Measurements from ENCODE around the gene AAK1.

Gene AAK1

DNA sequence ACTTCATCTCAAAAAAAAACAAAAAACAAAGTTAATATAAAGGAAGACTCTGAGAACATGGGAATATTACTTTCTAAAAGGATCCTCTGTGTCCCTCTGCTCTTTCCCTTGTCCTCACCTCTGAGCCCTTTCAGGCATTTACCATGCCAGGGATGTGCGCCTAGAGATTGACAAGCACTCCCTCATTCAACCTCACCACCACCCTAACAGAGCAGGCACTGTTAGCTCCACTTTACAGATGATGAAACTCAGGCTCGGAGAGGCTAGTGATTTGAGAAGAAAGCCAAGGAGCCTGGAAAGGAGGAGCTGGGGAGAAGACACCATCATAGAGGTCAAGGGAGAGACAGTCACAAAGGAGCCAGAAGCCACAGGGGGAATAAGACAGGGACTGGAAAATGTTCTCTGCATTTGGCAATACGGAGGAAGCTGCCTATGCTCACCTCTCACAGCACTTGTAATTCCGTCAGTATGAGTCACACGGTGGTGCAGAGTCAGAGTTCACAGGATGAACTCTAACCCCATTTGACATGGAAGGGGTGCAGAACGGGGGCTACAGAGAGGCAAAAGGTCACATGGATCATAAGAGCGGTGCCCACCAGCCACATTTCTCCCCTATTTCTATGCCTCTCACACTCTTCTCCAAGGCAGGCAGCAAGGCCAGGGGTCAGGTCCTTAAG lies 104.5 kb downstream of the AAK1 start:
- DNase-seq (ENCODE audit: low read depth) = no peak

DNA sequence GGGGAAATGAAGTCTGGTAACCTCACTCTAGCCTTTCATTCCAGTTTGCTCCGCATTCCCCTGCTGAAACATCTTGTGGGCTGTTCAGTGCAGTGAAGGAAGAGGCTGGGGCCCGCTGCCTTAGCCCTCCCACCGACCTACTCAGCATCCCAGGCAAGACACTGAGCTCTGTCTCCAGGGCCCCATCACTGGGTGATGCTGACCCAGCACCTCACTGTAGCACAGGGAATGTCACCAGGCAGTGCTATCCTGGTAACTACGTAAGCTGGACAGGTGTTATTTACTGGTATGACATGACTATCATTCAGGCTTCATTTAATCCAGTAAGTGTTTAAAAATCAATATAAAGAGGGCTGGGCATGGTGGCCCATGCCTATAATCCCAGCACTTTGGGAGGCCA lies 105.3 kb downstream of the AAK1 start:
- no peak for DNase-seq (ENCODE audit: low read depth)

DNA sequence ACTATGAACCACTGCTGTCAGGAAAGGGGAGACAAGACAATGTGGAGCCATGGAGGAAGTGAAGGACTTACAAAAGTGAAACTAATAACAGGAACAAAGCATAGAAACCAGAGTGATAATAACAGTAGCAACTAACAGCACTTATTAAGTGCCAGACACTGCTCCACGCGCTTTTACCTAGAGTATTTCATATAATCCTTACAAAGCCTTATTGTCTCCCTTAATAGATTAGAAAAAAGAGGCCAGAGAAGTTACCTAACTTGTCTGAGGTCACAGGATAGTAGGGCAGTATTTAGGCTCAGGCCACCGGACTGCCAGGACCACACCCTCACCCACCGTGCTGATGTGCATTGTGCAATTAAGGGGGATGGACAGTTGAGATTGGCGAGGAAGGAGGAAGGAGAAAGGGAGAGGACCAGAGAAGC lies 107.7 kb downstream of the AAK1 start:
- DNase-seq (ENCODE audit: low read depth) = no peak

DNA sequence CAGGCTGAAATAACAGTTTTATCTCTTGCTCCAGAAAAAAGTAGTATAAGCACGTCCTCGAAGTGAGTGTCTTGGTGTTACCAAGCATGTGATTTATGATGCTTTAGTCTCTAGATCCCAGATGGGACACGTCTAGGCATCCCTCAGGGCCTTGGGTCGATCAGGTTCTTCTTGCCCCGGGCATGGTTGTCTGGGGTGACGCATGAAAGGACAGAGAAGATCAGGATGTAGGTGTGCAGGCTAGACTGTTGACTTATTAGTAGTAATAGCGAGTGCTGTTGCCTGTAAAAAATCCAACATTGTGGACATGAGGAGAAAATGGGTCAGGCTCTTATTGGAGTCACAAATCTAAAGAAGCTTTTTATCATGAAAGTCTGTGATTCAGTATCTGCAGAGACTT lies 112.4 kb downstream of the AAK1 start:
- no peak for DNase-seq (ENCODE audit: low read depth)

DNA sequence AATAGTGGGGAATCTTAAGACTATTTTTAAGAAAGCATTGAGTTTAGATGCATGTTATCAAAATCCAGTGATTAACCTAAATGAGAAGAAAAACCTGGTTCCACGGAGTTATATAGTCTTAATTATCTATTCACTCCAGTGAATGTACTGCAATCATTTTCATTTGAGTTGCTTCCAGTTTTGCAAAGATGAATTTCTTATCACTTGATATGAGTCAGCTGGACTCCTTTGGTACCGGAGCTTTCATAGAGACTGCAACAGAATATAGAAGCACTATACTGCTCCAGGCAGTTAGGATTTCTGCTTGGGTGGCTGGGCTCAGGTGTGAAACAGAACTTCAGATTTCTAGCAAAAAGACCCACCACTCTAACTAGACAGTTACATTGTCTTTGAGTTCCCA lies 114.1 kb downstream of the AAK1 start:
- no peak for DNase-seq (ENCODE audit: low read depth)

DNA sequence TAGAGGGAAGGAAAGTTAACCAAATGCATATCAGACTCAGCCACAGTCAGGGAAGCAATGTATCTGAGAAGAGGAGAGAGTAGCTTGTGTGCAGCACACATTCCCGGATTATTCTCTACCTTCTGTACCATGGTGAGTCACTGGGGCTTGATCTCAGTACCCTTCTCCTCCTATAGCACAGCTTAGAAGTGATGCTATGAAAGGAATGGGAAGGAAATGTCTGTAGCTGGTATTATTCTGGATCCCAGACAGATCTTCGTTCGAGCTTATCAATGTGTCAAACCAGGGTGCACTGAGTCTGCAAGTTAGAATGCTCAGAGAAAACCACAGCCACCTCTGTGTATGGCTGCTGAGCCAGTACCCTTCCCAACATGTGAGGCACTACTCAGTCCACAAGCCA lies 118.3 kb downstream of the AAK1 start:
- DNase-seq (ENCODE audit: low read depth) = peak; percentile 70

DNA sequence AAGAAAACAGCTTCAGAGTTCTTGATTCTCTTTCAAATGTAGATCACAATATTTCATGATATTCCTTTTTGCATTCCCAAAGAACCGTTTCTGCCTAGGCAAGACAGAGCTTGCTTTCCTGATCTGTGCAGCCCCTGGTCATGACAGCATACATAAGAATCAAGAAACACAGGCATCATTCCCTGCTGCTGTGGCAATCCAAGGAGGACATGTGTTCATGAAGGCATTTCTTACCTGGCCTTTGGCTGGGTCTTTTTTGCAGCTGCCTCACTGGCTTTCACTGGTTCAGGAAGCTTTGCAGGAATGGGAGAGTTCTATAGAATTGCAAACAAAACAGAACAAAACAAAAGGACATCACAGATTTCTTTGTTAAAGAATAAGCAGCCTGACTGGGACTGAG lies 118.7 kb downstream of the AAK1 start:
- no peak for DNase-seq (ENCODE audit: low read depth)

DNA sequence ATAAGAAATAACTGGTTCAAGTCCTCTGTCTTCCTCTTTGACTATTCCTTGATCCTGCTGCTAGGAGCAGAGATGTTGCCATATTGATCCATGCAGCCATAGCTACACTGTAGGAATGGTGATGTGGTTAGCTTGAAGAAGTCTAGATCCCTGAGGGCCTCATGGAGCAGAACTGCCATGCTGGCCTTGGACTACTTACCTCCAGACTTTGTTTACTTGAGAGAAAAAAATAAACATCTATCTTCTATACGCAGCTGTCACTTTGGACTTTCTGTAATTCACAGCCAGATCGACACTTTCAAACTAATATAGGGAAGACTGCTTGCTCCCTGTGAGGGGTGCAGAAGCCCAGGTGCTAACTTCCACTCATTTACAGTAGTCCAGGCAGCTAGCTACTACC lies 121.8 kb downstream of the AAK1 start:
- no peak for DNase-seq (ENCODE audit: low read depth)

DNA sequence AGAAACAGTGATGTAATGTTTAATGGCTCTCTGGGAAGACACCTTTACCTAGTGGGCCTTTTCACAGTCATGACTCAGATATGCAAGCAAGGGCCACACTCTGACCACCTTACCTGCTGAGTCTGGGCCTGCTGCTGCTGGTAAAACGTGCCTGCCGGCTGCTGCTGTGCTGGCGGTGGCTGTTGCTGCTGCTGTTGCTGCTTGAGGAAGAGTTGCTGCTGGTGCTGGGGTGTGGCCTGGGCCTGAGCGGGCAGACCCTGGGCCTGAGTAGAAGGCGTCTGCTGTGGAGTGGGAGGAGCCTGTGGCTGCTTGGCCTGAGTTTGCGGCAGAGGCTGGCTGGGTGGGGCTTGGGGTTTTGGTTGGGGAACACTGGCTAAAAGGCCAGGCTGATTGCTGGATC lies 124.7 kb downstream of the AAK1 start:
- no peak for DNase-seq (ENCODE audit: low read depth)

DNA sequence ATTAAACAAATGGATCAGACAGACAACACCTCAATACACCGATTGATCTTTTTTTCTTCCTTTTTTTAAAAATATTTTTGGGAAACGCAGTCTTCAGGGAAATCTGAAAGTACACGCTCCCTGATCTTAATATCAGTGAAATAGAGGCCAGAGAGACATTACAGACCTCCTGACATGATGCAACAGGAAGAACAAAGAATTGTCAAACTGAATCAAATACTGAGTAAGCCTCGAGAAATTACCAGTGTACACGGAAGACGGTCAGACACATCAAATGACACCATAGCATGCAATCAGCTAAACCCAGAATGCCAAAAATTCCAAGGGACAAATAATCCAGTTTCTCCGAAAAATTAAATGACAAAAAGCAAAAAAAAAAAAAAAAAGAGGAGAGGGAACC lies 126.1 kb downstream of the AAK1 start:
- no peak for DNase-seq (ENCODE audit: low read depth)

DNA sequence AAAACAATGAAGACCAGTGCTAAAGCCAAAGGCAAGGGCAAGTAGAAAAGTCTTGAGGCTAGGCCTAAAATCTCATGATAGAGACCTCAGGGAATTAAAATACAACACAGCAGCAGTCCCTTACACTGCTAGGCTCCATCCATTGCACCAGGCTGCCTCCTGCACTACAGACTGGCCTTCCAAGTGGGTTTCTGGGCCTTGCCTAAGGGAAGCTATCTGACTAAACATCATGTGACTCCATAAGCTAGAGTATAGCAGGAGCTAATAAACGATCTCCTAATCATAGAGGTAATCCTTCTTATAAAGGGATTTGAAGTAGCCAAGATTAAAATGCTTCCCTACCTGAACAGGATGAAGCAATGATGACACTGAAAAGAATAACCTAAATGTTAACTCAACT lies 128.7 kb downstream of the AAK1 start:
- no peak for DNase-seq (ENCODE audit: low read depth)

DNA sequence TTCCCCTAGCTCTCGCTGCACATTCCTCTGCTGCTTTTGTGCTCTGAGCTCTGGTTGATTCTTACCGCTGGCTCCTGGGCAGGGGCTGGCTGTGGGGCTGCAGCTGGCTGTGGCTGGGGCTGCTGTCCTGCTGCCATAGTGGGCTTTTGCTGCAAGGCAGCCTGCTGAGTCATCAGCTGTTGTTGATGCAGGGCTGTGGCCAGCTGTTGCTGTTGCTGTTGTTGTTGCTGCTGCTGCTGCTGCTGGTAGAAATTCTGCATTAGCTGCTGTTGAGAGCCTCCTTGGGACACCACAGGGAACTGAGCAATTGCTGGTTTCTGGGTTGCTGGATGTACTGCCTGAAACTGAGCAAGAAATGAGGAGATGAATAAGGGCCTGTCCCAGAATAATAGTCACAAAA lies 129.1 kb downstream of the AAK1 start:
- peak; percentile 70 for DNase-seq (ENCODE audit: low read depth)

DNA sequence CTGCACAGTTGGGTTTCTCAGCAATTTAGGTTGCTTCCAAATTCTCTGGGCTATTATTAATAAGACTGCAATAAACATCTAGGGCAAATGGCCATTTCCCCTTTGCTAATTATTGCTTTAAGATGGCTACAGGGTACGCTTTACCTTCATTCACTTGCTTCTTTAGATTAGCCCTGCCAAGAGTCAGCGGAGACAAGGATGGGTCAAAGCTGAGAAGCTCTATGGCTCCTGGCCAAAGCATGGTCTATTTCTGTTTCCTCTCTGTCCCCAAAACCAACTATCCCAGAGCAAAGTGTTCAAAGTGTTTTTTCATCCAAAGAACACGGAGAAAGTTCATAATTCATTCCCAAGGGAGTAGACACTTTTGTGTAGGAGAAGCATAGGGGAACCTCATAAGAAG lies 131.1 kb downstream of the AAK1 start:
- no peak for DNase-seq (ENCODE audit: low read depth)

DNA sequence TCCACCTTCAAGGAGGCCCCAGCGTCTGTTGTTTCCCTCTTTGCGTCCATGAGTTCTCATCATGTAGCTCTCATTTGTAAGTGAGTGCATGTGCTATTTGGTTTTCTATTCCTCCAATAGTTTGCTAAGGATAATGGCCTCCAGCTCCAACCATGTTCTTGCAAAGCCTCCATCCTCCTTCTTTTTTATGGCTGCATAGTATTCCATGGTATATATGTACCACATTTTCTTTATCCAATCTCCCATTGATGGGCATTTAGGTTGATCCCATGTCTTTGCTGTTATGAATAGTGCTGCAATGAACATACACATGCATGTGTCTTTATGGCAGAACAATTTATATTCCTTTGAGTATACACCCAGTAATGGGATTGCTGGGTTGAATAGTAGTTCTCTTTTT lies 133.3 kb downstream of the AAK1 start:
- DNase-seq (ENCODE audit: low read depth) = no peak

DNA sequence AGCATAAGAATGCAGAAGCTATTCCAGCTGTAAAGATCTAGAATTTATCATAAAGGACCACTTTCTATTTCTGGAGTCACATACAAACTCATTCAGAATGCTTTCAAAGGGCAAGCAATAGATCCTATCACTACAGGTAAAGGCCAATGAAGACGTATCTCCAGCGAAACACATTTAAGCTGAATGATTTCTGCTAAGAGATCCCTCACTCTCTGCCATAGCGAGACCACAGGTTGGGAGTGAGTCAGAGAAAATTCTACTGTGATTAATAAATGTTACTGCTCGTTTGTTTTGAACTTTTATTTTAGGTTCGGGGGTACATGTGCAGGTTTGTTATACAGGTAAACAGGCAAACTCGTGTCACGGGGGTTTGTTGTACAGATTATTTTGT lies 133.8 kb downstream of the AAK1 start:
- DNase-seq (ENCODE audit: low read depth) = no peak

DNA sequence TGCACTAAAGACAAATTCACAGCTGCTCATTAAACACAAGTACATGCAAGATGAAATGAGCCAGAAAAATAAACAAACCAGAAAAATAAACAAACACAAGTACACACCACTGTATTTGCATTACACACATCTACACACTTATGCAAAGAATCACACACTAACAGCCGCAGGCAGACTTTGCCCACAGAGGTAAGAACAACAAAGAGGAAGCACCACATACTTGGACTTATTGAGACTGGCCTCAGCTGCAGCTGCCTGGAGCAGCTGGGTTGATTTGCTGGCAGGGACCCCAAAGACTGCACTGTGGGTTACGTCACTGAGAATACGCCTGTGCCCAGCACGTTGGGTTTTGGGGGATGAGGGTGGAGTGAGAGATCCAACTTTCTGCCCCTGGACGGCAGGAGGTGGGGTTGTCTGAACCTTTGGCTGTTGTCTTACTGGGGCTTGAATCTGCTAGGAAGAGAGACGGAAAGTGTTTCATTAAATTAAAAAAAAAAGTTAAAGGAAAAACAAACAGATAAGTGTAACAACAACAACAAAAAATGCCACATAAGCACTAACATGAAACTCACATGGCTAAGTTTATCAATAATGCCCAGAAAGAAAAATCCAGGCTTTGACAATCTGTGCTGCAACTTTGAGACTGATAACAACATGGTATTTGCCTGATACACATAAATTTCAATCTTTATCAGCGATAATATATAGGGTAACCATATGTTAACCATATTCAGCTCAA lies 134.4 kb downstream of the AAK1 start:
- no peak for DNase-seq (ENCODE audit: low read depth)

DNA sequence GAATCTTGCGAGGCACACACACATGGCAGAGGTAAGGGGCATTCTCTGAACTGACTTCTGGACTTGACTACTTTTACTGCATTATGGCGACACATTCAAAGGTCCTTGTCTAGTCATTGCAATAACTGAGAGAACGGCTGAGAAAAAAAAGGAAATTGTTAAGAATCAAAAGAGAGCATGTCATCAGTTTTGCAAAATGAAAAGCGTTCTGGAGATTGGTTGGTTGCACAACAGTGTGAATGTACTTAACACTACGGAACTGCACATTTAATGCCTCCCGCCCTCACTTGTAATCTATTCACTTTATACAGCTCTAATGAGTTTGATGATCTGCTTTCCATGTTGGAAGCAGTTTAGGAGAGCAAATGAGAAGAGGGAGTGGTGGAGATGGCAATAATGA lies 137.8 kb downstream of the AAK1 start:
- no peak for DNase-seq (ENCODE audit: low read depth)

DNA sequence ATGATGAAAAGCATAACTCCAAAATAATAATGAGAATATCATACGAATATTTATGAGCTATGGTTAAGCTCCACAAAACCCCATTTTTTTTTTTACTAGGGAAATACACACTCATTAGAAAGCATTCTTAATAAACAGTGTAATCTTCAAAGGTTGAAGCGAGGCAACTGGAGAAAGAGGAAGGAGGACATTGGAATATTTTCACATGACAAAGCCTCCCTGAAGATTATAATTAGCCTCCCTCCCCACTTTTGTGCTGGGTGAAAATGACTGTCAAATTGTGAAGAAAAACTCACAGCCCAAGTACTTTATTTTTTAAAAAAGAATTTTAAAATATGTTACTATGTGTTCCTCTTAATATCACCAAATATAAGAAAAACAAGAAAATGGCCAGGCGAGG lies 142.2 kb downstream of the AAK1 start:
- no peak for DNase-seq (ENCODE audit: low read depth)

DNA sequence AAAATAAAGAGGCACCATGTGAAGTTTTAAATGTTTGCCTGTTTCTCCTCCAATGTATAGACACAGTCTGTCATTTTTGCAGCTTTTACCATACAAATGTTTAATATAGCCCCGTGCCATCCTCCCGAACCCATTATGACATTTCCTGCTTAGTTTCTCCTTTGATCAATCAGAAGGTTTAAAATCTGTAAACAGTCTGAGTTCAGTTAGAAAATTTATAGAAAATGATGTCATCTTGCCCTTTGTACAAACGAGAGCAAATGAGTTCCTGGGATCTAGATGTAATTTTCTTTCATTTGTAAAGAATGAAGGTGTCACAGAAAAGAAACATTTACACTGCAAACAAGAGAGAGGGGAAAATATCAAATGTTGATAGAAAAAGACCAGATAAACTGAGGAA lies 143.6 kb downstream of the AAK1 start:
- DNase-seq (ENCODE audit: low read depth) = no peak

DNA sequence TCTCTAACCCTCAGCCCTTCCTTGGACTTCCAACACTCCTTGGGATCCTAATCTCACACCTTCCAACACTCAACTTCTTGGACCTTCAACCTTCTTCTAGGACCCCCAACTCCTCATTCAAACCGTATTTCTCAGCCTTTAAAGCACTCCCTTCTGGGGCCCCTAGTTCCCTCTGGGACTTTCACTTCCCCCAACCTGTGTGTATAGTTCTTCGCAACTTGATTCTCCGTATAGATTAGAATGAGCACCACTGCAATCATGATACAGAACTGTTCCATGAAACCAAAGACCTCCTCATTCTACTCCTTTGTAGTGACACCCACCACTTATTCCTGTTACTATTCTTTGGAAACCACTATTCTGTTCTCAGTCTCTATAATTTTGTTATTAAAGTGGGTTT lies 144.3 kb downstream of the AAK1 start:
- no peak for DNase-seq (ENCODE audit: low read depth)

DNA sequence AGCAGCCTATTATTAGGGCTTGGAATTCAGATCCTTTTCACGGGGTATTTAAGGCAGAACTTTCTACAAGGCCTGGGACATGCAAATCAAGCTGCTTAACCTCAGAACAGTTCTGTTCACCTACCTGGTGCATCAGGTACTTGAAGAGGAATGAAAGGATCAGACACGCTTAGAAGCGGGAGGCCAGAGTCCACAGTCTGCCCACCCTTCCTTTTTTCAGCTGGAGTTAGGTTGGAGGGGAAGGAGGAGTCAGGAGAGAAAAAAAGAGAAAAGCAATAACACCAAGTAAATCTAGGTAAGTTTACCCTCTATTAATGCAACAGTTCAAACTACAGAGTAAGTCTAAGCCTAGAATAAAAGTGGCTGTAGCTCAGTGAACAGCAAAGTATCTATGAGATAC lies 147.7 kb downstream of the AAK1 start:
- no peak for DNase-seq (ENCODE audit: low read depth)

DNA sequence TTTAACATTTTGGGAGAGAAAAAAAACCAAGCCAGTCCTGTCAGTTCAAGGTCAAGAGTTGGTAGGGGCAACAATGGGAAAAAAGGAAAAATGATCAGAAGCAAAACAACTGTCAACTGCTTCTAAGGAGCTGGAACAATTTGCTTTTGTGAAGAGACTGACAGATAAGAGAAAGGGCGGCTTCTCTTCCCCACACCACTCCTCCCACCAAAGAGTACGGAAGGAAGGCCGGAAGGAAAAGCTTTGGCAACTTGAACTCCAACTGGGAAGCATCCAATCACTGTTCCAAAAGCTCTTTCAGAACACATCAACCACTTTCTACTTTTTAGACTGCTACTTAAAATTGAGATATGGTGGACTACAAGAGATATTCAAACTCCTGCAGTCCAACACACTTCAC lies 148.5 kb downstream of the AAK1 start:
- no peak for DNase-seq (ENCODE audit: low read depth)

DNA sequence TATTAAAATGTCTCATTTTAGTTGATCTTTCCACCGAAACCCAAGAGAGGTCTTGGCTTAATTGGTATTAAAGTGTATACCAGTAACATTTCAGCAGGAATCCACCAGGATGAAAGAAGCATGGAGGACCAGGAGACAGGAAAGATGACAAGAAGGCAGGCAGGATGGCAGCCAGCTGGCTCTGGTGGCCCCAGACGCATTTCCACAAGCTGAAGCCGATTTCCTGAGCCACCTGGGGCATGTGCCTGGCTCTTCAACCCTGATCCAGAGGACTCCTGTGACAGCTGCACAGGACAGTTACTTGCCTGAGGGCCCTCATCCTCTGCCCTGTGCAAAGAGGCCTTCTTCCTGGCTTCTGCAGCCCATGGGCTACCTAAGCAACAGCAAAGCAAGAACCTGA lies 149.4 kb downstream of the AAK1 start:
- no peak for DNase-seq (ENCODE audit: low read depth)

DNA sequence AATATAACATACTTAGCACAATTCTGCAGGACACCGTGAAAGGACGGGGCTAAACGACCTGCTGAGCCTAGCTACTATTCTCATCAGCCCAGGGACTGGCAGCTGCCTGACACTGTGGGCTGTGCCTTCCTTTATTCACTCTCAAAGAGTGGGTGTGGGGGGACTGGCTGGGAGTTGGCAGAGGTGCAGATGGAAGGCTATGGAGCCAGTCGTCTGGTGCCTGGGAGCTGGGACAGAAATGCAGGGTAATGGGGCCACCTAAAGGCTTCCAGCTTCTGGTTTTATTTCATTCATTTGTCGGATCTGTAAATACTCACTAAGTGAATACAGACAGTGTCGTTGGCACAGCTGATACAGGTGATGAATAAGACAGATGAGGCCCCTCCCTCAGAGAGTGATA lies 150.3 kb downstream of the AAK1 start:
- no peak for DNase-seq (ENCODE audit: low read depth)
